GM19238 (cell line): ENCODE measurements around the gene SDHD.
"Not testable (repeated sequence)": the region's sequence is repeated elsewhere in the genome, so short reads cannot be mapped to it uniquely, and the experiment has no call there.

Source experiments
- DNase-seq: peaks from one replicate; pipeline ENCODE4 v3.0.0; 2011; ENCODE audit warnings: low spot score; ENCODE audit not compliant: insufficient read length

Gene SDHD

GRCh38 chr11:112086422-112087191, at the start of gene SDHD, which contains the start of gene TIMM8B:
TSS of gene SDHD (plus strand) at chr11:112086873. CDS start at chr11:112086908, 35 bp downstream.
TSS of gene TIMM8B (minus strand) at chr11:112086756. CDS start at chr11:112086723, 33 bp downstream.
- DNase-seq: peak; percentile 85

DNA sequence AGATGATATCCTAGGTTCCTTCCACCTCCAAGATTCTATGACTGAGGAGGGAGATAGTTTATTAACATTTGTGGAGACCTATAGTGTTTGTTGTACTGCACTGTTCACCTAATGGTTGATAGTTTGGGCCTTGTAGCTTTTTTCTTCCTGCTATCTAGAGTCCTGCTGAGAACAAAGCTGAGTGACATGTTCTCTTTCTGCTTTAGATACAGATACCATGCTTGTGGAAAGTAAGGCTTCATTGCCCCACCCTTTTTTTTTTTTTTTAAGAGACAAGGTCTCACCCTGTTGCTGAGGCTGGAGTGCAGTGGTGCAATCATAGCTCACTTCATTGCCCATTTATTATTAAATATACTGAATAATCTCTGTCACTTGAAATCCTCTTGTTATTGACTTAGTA, 49.1 kb upstream of the SDHD start:
- DNase-seq: no peak

GRCh38 chr11:112042161-112042960, 44.3 kb upstream of the SDHD start:
- no peak for DNase-seq

DNA sequence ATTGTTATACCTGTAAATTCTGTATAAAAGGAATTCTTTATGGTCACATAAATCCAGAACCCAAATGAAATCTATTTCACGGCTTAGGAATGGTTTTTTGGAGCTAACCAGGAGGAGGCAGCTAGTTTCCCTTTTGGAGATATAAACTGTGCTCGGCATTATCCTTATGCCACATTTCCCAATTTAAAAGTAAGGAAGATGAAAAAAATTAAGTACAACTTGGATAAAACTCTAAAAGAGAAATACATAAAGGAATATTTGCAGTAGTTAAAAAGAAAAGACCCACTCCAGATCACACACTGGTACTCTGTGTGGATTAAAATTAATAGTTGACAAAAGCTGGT, 43.7 kb upstream of the SDHD start:
- no peak for DNase-seq

- DNase-seq: no peak
Measured at GRCh38 chr11:112044961-112045360, 41.7 kb upstream of the SDHD start.

DNA sequence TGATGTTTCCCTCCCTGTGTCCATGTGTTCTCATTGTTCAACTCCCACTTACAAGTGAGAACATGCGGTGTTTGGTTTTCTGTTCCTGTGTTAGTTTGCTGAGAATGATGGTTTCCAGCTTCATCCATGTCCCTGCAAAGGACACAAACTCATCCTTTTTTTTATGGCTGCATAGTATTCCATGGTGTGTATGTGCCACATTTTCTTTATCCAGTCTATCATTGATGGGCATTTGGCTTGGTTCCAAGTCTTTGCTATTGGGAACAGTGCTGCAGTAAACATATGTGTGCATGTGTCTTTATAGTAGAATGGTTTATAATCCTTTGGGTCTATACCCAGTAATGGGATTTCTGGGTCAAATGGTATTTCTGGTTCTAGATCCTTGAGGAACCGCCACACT, 40.0 kb upstream of the SDHD start:
- DNase-seq: not testable (repeated sequence)

DNA sequence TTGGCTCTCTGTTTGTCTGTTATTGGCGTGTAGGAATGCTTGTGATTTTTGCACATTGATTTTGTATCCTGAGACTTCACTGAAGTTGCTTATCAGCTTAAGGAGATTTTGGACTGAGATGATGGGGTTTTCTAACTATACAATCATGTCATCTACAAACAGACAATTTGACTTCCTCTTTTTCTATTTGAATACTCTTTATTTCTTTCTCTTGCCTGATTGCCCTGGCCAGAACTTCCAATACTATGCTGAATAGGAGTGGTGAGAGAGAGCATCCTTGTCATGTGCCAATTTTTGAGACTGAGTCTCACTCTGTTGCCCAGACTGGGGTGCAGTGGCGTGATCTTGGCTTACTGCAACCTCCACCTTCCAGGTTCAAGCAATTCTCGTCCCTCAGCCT, 38.4 kb upstream of the SDHD start:
- not testable (repeated sequence) for DNase-seq

GRCh38 chr11:112049777-112050176, 36.9 kb upstream of the SDHD start:
- DNase-seq: no peak

- DNase-seq: peak; percentile 12
Measured at GRCh38 chr11:112050721-112051120, 36.0 kb upstream of the SDHD start.

GRCh38 chr11:112051768-112052167, 34.9 kb upstream of the SDHD start:
- no peak for DNase-seq

- no peak for DNase-seq
Measured at GRCh38 chr11:112057170-112057569, 29.5 kb upstream of the SDHD start.

DNA sequence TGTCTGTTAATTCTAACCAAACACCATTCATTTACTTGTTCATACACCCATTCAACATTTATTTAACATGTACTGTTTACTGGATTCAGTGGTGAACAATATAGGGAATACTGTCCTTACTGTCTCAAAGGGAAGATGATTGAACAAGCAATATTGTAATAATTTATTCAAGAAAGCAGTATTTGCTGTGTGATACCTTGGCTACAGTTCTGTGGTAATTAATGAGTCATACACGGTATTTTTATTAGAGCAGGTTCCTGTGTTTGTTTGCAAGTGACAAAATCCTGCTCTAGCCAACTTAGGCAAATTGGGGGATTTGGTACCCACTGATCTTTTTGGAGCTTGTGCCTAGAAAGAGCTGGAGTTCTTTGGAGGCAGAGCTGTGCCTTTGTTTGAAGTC, 28.6 kb upstream of the SDHD start:
- DNase-seq: no peak

DNA sequence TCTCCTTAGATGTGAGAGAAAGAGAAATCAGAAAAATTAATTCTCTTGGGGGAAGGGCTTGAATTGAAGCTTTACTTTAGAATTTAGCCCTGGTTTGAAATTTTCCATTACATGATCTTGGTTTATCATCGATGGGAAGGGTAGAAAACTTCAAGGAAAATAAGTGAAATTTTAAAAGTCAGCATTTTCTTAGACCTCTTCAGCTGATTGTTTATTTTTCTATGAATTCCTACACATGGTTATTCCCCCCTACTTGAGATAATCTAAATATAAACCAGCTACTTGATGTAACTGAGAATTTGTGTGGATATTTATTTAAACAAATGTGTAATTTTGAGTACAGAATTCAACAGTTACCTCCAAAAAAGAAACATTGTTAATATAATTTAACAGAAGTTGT, 23.8 kb upstream of the SDHD start:
- DNase-seq: no peak

DNA sequence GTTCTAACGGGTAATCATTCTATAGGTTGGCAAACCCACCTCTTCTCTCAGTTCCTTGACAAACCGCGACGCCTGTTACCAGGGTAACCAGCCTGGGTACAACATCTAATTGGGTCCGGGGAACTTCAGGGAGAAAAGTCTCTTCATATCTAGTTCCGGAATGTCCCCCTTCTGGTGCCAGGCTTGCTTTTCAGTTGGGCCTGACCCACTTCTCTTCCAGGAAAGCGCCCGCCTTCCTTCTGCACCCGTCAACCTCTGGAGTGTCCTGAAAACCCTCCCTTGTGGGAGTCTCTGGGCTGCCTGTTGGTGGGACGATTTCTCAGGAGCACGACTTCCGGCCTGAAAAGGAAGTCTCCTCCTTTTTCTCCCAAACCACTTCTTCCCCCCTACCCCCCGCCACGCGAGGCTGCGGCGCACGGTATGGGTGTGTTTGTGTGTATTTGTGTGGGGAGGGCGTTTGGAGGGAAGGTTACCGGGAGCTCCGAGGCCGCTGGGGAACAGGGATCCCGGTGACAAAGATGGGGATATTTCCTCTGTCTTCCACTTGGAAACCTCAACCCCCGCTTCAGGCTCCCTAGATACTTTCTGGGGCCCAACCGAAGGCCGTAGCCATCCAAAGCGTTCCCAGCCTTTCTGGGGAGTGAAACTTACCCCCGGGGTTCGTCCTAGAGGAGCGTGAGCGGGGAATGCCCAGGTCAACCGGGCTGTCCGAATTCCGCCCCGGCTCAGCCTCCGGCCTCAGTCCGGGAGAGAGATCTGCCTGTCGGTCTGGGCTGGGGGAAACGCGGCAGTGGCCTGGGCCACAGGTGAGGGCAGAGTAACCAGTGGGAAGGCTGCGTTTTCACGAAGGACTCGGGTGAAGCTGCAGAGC, 12.5 kb upstream of the SDHD start, which contains the start of the genes NKAPD1 and PIH1D2:
Gene NKAPD1 (plus strand): TSS at position 359 of the 871 bp plus-strand sequence. CDS start 1,276 bp downstream, outside the sequence.
Gene PIH1D2 (minus strand): TSS at position 77 of the 871 bp plus-strand sequence. CDS start 843 bp downstream, outside the sequence.
- peak; percentile 56 for DNase-seq

DNA sequence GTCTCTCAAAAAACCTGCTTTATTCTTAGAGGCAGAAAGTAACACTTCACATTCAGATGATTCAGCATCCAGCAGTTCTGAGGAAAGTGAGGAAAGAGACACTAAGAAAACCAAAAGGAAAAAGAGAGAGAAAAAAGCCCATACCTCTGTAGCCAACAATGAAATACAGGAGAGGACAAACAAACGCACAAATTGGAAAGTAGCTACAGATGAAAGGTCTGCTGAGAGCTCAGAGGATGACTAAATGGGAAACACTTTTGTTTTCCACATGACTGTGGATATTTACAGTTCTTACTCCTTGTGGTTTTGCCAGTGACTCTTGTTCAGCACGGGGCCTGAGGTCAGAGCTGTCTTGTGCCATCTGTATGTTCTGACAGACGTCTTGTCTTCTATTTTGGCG, 3.9 kb upstream of the SDHD start:
- no peak for DNase-seq

DNA sequence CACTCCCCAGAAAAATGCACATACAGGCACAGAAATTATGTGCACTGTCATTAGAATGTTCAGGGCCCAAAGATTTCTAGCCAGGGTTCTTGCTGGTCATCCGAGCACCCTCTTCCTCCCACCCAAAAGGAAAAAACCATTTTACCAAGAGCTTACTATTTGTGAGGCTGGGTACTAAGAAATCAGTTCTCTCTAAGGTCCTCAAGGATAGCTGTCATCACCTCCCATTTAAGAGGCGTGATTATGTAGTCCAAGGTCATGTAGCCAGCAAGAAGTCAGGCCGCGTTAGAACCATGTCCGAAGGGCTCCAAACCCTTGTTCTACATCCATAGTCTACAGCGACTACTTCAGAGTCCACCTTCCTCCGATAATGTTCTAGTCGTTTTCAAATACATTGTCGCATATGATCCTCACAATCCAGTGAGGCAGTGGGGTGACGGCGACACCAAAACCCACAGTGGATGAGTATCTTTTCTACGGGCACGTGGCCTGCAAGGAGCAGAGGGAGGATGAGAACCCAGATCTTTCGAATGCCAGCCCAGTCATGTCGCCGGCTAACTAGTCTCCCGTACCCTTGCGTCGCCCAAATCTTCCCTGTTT, 751 bp upstream of the SDHD start:
- peak; percentile 21 for DNase-seq

GRCh38 chr11:112087212-112087611, 539 bp downstream of the SDHD start:
- DNase-seq: no peak

DNA sequence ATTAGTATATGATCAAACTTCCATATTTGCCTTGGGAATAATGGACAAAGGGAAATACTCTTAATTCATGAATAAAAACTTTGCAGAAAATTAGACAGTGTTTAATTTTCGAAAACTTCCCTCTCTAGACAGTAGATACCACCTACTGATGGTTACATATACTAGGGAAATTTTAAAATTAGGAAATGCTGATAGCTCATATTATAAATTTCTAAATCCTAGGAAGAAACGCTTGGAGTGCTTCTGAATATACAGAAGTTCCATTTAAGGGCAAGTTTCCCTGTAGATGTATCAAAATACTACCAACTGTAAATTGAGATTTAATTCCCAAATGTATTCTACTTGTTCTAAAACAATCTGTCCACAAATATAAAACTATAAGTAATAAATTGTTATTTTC, 8.6 kb downstream of the SDHD start:
- DNase-seq: not testable (repeated sequence)

GRCh38 chr11:112096194-112096593, 9.5 kb downstream of the SDHD start:
- DNase-seq: no peak

GRCh38 chr11:112097734-112098528, 11.3 kb downstream of the SDHD start:
- DNase-seq: no peak
